HT1080 (cell line): Measurements from ENCODE around the gene SH3RF1. TPM values are rescaled to one million over a fixed set of nuclear protein-coding genes. Genes with fewer than 3 reads are reported as not detected.

Experiments
- DNase-seq: peaks from one replicate; pipeline ENCODE4 v3.0.0-alpha.2; 2015; ENCODE audit warnings: low read depth
- total RNA-seq: library from RNA; depleted of rRNA; stranded (reverse); fragments of >200 nt; shearing (Covaris generic); gene quantifications from 2 replicates; pipeline ENCODE4 v1.2.3, GENCODE V29; 2014

The SH3RF1 gene
- total RNA-seq, 1 experiment from 2014 or later: 12.0 TPM

GRCh38 chr4:169139021-169139420, 131.7 kb downstream of the SH3RF1 start:
- no peak for DNase-seq

DNA sequence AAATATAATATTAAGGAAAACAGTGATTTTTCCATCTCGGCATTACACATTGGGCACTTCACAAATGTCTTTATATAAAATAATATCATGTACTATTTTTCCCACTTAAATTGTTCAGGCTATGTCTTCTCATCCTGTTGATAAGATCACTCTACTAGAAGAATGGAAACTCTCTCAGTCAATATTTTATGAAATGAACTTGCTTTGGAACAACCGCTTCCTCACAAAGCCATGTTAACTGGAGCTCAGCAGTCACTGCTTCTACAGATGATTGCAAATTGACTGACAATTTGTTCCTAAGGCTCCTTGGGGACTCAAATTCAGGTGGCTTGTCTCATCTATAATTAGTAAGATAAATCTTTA, 133.2 kb downstream of the SH3RF1 start:
- DNase-seq: no peak

DNA sequence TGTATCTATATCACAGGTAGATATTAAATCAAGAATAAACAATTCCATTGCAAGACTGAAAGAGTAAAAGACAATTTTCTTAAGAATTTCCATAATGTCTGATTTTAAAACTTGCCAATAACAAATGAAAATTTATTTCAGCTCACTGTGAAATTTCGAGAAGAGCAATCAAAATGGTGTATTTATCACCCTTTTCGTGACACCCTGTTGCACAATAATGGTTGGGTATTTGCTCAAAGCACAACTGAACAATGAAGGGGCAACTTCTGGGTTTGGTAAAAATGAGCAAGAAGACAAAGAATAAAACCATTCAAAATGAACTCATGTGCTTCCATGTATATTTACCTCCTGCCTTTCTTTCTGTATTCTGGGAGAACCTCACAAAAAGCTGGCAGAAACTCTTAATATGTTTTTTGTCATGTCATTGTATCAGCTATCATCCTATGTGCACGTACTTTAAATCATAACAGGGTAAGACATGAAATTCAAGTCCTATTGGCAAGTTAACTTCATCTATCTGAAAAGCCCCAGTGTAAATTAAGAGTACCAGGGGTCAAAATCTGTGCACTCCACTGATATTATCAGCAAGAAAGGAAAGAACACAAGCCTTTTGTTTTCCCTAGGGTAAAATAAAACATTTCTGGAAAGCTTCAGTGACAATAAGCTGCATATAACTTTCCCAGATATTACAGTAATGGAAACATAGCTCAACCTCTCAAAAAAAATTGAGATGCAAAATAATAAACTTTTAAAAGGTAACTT, 133.8 kb downstream of the SH3RF1 start:
- no peak for DNase-seq

GRCh38 chr4:169136330-169136729, 134.4 kb downstream of the SH3RF1 start:
- no peak for DNase-seq

- no peak for DNase-seq
These were observed 135.0 kb downstream of the SH3RF1 start for GRCh38 chr4:169135776-169136175.

GRCh38 chr4:169133932-169134331, 136.8 kb downstream of the SH3RF1 start:
- DNase-seq: no peak

- peak; percentile 32 for DNase-seq
These were observed 138.0 kb downstream of the SH3RF1 start for GRCh38 chr4:169132561-169133305.

- DNase-seq: no peak
These were observed 139.1 kb downstream of the SH3RF1 start for GRCh38 chr4:169131556-169132208.

DNA sequence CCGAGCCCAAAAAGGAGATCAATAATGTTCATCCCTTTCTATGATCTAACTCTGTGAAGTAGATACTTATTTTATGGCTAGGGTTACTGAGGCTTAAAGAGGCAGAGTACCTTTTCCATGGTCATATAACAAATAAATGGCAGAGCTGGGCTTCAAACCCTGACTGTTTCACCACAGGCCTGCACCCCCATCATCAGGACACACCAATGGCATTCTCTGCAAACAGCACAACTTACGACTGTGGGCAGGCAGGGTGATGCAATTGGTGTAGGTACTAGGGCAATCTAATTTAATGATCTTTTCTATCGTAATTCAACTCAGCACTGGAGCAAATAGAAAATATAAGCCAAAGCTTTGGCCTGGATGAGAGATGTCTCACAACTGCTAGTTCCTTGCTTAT, 141.9 kb downstream of the SH3RF1 start:
- DNase-seq: no peak

DNA sequence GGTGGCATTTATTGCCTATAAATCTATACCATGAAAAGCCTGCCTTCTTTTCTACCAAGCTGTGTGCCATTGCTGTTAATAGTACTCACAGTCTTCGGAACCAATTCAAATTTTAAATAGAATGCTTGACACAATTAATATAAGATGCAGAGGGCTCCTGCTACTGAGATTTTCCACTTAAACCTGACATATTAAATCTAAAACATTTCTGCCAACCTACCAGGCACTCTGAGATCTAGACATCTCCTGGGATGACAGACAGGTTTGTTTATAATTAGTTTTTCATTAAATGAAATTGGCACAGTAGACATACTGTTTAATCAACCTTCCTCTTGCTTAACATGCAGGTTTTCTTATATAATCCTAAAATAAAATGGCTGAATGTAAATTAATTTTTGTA, 143.4 kb downstream of the SH3RF1 start:
- DNase-seq: no peak

- DNase-seq: no peak
These were observed 146.1 kb downstream of the SH3RF1 start for GRCh38 chr4:169124661-169125060.

- no peak for DNase-seq
These were observed 148.3 kb downstream of the SH3RF1 start for GRCh38 chr4:169122422-169122821.

DNA sequence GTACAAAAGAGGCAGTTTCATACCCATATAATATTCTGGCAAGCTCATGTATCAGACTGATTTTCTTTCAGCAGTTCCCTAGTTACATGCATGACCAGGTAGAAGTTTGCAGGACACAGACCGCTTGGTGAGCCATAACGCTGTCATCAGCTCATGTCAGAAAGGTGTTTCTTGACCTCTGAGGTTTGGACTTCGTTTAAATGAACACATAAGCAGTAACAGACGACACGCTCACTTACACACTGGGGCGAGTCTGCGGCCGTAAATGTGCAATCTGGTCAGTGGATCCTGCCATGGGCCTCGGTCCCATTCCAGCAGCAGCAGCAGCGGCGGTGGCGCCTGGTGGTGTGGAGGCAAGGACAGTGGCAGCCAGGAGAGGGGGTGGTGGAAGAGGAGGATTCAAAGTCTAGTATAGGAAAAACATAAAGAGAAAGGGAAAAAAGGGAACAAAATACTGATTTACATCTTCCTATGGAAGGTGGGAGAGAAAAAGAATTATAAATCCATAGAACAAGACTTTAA, 148.8 kb downstream of the SH3RF1 start:
- DNase-seq: no peak

DNA sequence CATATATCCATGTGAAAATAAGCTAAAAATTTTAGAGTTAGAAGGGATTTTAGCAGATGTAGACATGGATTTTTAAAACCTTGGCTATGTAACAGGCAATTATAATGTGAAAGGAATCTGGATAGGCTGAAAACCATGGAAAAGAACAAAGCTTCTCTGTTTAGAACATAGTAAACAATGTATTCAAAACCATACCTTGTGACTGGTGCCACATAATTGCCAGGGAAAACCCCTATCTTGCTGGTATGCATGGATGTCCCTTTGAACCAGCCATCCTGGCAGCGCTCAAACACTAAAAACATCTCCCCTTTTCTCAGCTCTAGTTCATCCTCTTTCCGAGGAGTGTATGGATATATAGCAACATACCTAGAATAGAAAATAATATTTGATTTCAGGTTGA, 150.1 kb downstream of the SH3RF1 start:
- DNase-seq: no peak

GRCh38 chr4:169119536-169119935, 151.2 kb downstream of the SH3RF1 start:
- no peak for DNase-seq

GRCh38 chr4:169117591-169118081, 153.1 kb downstream of the SH3RF1 start:
- DNase-seq: no peak

DNA sequence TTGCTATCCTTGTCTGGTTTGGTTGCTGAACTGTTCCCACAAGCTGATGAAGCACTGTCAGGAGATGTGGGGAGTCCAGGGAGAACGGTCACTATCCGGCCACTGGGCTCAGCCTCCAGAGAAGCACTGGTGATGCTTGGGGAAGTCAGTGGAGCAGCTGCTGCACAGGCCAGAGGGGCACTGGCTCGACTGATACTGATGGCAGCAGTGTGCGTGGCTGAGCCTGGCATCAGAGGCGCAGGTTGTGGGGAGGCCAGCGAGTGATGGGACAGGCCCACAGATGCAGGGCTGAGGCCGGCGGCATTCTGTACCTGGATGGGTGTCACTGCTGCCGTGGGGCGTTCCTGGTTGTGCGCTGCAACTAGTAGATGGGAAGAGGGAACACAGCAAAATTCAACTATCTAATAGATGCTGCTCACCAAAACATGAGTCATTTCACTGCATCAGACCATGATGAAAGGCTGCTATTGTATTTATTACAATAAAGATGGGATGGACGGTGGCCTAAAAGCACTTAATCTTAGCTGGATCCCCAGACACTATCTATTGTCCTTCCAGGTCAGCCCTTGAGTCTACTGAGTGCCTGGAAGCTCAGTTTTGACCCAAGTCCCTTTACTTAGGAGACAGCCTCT, 154.4 kb downstream of the SH3RF1 start:
- DNase-seq: peak; percentile 78

GRCh38 chr4:169115897-169116254, 154.9 kb downstream of the SH3RF1 start:
- DNase-seq: peak; percentile 97

DNA sequence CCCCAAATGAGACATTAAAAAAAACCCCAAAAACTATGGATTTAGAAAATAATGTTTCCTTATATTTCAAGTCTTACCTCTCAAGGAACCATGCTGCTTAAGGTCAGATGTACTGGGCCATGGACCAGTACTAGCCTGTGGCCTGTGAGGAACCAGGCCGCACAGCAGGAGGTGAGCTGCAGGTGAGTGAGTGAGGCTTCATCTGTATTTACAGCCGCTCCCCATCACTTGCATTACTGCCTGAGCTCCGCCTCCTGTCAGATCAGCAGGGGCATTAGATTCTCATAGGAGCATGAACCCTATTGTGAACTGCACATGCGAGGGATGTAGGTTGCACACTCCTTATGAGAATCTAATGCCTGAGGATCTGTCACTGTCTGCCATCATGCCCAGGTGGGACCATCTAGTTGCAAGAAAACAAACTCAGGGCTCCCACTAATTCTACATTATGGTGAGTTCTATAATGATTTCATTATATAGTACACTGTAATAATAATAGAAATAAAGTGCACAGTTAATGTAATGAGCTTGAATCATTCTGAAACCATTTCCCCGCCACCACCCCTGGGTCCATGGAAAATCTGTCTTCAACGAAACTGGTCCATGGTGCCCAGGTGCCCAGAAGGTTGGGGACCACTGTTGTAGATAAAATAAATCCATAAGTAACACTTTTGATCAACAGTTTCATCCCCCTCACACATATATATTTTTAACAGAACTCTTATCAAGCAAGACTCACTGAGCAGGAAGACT, 155.4 kb downstream of the SH3RF1 start:
- DNase-seq: no peak

GRCh38 chr4:169114341-169114974, 156.3 kb downstream of the SH3RF1 start:
- no peak for DNase-seq
